HepG2 (cell line): ENCODE data around the gene TMC2. TPM values are rescaled to one million over a fixed set of nuclear protein-coding genes. Genes with fewer than 3 reads are reported as not detected.
"Not testable (repeated sequence)": the region's sequence is repeated elsewhere in the genome, so short reads cannot be mapped to it uniquely, and the experiment has no call there.

Source experiments
- ATF7 ChIP-seq, 2 experiments: fragments of 450-650 bp in 1 of 2; sonication (generic) in 1 of 2; formaldehyde crosslinking in 1 of 2; IDR thresholded peaks; 2 replicates each; pipeline versions ENCODE4 v1.4.0 to v1.6.1; 2016 to 2020; ENCODE audit warnings: antibody characterized with exemption in 1 of 2, mild to moderate bottlenecking in 1 of 2, missing genetic modification reagents in 1 of 2
- GATAD2A ChIP-seq: IDR thresholded peaks from 2 replicates; pipeline ENCODE4 v1.6.1; 2016
- NCOA2 ChIP-seq: sonication (generic); formaldehyde crosslinking; IDR thresholded peaks from 2 replicates; pipeline ENCODE4 v1.8.0; 2022; ENCODE audit warnings: inconsistent platforms
- TCF7 ChIP-seq: sonication (generic); IDR thresholded peaks from 2 replicates; pipeline ENCODE4 v1.6.1; 2016; ENCODE audit warnings: antibody characterized with exemption, low read depth
- THAP11 ChIP-seq: IDR thresholded peaks from 2 replicates; pipeline ENCODE4 v1.6.1; 2016; ENCODE audit warnings: missing biosample characterization, missing genetic modification reagents
- ZNF354B ChIP-seq: sonication (generic); formaldehyde crosslinking; IDR thresholded peaks from 2 replicates; pipeline ENCODE4 v1.8.0; 2022; ENCODE audit warnings: mild to moderate bottlenecking, missing genetic modification reagents
- polyA plus RNA-seq, 8 experiments: library from polyadenylated mRNA; depleted of rRNA in 3 of 8; stranded (reverse) in 7 of 8; unstranded in 1 of 8; fragments of >200 nt; fragmentation: Illumina TruSeq in 4 of 8; extraction: Trizol in 4 of 8; gene quantifications; 2 replicates each; pipeline versions ENCODE4 v1.2.1 to v1.2.3, GENCODE V29; 2011 to 2016; ENCODE audit warnings: low read depth in 4 of 8, missing spikeins in 1 of 8, mixed read lengths in 1 of 8; ENCODE audit not compliant: insufficient read depth in 1 of 8
- total RNA-seq, 5 experiments: library from RNA; depleted of rRNA; stranded (reverse); fragments of >200 nt; fragmentation: Illumina TruSeq; extraction: Trizol; gene quantifications; 2 replicates each; pipeline ENCODE4 v1.2.3, GENCODE V29; 2016; ENCODE audit warnings: low read depth in 1 of 5
- TF ChIP-seq, protein P1 (sequence below): IDR thresholded peaks from 2 replicates; pipeline ENCODE4 v1.4.0; 2020; ENCODE audit warnings: mild to moderate bottlenecking, missing genetic modification reagents
- TF ChIP-seq, protein P2 (sequence below): IDR thresholded peaks from 2 replicates; pipeline ENCODE4 v1.6.1; 2016; ENCODE audit warnings: low read depth
- TF ChIP-seq, protein P3 (sequence below): sonication (generic); formaldehyde crosslinking; IDR thresholded peaks from 2 replicates; pipeline ENCODE4 v1.4.0; 2020; ENCODE audit warnings: missing genetic modification reagents
- TF ChIP-seq, protein P4 (sequence below): sonication (generic); formaldehyde crosslinking; IDR thresholded peaks from 2 replicates; pipeline ENCODE4 v1.5.0; 2020; ENCODE audit warnings: missing genetic modification reagents
- TF ChIP-seq, protein P5 (sequence below): sonication (generic); formaldehyde crosslinking; IDR thresholded peaks from 2 replicates; pipeline ENCODE4 v1.4.0; 2020; ENCODE audit warnings: missing genetic modification reagents
- TF ChIP-seq, protein P6 (sequence below): sonication (generic); formaldehyde crosslinking; IDR thresholded peaks from 2 replicates; pipeline ENCODE4 v1.4.0; 2020; ENCODE audit warnings: missing genetic modification reagents

The TMC2 gene
- total and polyA plus RNA-seq, 2 of the 13 experiments (the other 11 are each of a cell fraction or from before 2014, with no cell fraction given): not detected

DNA sequence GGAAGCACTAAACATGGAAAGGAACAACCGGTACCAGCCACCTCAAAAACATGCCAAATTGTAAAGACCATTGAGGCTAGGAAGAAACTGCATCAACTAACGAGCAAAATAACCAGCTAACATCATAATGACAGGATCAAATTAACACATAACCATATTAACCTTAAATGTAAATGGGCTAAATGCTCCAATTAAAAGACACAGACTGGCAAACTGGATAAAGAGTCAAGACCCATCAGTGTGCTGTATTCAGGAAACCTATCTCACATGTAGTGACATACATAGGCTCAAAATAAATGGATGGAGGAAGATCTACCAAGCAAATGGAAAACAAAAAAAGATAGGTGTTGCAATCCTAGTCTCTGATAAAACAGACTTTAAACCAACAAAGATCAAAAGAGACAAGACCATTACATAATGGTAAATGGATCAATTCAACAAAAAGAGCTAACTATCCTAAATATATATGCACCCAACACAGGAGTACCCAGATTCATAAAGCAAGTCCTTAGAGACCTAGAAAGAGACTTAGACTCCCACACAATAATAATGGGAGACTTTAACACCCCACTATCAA is 33.5 kb upstream of the TMC2 start (continued):
- TF ChIP-seq, protein P1, sequence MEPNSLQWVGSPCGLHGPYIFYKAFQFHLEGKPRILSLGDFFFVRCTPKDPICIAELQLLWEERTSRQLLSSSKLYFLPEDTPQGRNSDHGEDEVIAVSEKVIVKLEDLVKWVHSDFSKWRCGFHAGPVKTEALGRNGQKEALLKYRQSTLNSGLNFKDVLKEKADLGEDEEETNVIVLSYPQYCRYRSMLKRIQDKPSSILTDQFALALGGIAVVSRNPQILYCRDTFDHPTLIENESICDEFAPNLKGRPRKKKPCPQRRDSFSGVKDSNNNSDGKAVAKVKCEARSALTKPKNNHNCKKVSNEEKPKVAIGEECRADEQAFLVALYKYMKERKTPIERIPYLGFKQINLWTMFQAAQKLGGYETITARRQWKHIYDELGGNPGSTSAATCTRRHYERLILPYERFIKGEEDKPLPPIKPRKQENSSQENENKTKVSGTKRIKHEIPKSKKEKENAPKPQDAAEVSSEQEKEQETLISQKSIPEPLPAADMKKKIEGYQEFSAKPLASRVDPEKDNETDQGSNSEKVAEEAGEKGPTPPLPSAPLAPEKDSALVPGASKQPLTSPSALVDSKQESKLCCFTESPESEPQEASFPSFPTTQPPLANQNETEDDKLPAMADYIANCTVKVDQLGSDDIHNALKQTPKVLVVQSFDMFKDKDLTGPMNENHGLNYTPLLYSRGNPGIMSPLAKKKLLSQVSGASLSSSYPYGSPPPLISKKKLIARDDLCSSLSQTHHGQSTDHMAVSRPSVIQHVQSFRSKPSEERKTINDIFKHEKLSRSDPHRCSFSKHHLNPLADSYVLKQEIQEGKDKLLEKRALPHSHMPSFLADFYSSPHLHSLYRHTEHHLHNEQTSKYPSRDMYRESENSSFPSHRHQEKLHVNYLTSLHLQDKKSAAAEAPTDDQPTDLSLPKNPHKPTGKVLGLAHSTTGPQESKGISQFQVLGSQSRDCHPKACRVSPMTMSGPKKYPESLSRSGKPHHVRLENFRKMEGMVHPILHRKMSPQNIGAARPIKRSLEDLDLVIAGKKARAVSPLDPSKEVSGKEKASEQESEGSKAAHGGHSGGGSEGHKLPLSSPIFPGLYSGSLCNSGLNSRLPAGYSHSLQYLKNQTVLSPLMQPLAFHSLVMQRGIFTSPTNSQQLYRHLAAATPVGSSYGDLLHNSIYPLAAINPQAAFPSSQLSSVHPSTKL (CRISPR knock-in tag): peak; percentile 71
- TF ChIP-seq, protein P2, sequence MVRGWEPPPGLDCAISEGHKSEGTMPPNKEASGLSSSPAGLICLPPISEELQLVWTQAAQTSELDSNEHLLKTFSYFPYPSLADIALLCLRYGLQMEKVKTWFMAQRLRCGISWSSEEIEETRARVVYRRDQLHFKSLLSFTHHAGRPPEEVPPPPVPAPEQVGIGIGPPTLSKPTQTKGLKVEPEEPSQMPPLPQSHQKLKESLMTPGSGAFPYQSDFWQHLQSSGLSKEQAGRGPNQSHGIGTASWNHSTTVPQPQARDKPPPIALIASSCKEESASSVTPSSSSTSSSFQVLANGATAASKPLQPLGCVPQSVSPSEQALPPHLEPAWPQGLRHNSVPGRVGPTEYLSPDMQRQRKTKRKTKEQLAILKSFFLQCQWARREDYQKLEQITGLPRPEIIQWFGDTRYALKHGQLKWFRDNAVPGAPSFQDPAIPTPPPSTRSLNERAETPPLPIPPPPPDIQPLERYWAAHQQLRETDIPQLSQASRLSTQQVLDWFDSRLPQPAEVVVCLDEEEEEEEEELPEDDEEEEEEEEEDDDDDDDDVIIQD (CRISPR knock-in tag): 0 out of 2 replicates have a peak, but pooled peaks have one; percentile 21
- TF ChIP-seq, protein P3, sequence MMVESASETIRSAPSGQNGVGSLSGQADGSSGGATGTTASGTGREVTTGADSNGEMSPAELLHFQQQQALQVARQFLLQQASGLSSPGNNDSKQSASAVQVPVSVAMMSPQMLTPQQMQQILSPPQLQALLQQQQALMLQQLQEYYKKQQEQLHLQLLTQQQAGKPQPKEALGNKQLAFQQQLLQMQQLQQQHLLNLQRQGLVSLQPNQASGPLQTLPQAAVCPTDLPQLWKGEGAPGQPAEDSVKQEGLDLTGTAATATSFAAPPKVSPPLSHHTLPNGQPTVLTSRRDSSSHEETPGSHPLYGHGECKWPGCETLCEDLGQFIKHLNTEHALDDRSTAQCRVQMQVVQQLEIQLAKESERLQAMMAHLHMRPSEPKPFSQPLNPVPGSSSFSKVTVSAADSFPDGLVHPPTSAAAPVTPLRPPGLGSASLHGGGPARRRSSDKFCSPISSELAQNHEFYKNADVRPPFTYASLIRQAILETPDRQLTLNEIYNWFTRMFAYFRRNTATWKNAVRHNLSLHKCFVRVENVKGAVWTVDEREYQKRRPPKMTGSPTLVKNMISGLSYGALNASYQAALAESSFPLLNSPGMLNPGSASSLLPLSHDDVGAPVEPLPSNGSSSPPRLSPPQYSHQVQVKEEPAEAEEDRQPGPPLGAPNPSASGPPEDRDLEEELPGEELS (CRISPR knock-in tag): 0 out of 2 replicates have a peak, but pooled peaks have one; percentile 36
- TF ChIP-seq, protein P4, sequence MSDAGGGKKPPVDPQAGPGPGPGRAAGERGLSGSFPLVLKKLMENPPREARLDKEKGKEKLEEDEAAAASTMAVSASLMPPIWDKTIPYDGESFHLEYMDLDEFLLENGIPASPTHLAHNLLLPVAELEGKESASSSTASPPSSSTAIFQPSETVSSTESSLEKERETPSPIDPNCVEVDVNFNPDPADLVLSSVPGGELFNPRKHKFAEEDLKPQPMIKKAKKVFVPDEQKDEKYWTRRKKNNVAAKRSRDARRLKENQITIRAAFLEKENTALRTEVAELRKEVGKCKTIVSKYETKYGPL (CRISPR knock-in tag): 0 out of 2 replicates have a peak, but pooled peaks have one; percentile 41
- peak; percentile 35; the same call in 1 of the 2 replicates for TF ChIP-seq NCOA2 (CRISPR knock-in tag)
- TF ChIP-seq THAP11 (CRISPR knock-in tag): peak; percentile 75
- TF ChIP-seq, protein P5, sequence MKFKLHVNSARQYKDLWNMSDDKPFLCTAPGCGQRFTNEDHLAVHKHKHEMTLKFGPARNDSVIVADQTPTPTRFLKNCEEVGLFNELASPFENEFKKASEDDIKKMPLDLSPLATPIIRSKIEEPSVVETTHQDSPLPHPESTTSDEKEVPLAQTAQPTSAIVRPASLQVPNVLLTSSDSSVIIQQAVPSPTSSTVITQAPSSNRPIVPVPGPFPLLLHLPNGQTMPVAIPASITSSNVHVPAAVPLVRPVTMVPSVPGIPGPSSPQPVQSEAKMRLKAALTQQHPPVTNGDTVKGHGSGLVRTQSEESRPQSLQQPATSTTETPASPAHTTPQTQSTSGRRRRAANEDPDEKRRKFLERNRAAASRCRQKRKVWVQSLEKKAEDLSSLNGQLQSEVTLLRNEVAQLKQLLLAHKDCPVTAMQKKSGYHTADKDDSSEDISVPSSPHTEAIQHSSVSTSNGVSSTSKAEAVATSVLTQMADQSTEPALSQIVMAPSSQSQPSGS (CRISPR knock-in tag): peak; percentile 17; the same call in 1 of the 2 replicates
- peak; percentile 61; the same call in 1 of the 2 replicates for TF ChIP-seq ZNF354B (CRISPR knock-in tag)
- TF ChIP-seq, protein P6, sequence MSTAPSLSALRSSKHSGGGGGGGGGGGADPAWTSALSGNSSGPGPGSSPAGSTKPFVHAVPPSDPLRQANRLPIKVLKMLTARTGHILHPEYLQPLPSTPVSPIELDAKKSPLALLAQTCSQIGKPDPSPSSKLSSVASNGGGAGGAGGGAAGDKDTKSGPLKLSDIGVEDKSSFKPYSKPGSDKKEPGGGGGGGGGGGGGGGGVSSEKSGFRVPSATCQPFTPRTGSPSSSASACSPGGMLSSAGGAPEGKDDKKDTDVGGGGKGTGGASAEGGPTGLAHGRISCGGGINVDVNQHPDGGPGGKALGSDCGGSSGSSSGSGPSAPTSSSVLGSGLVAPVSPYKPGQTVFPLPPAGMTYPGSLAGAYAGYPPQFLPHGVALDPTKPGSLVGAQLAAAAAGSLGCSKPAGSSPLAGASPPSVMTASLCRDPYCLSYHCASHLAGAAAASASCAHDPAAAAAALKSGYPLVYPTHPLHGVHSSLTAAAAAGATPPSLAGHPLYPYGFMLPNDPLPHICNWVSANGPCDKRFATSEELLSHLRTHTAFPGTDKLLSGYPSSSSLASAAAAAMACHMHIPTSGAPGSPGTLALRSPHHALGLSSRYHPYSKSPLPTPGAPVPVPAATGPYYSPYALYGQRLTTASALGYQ (CRISPR knock-in tag): 0 out of 2 replicates have a peak, but pooled peaks have one; percentile 32
- TF ChIP-seq GATAD2A: peak; percentile 75
- TF ChIP-seq TCF7: peak; percentile 66; the same call in 1 of the 2 replicates
- 0 out of 2 replicates have a peak, but pooled peaks have one; percentile 19 for TF ChIP-seq ATF7 (IDR thresholded peaks at IDR 0.05)
- TF ChIP-seq ATF7 (CRISPR knock-in tag; IDR thresholded peaks at IDR 0.05): not testable (repeated sequence)
